Neural cell (in vitro differentiated cells): Measurements from ENCODE around the gene DMWD.

Experiments used
- EP300 ChIP-seq: fragments of 450-650 bp; conservative IDR thresholded peaks from 2 replicates; pipeline ENCODE4 v1.6.1; 2014; ENCODE audit warnings: antibody characterized with exemption, mild to moderate bottlenecking, moderate library complexity; ENCODE audit not compliant: poor library complexity, severe bottlenecking
- EZH2 ChIP-seq: fragments of 200-600, 300-800 bp; shearing (Covaris generic), sonication (generic); IDR thresholded peaks from 2 replicates; pipeline ENCODE4 v1.6.1; 2014; ENCODE audit warnings: antibody characterized with exemption, low read length, borderline replicate concordance, mild to moderate bottlenecking; ENCODE audit not compliant: insufficient read depth, poor library complexity, severe bottlenecking
- MXI1 ChIP-seq: fragments of 450-650 bp; conservative IDR thresholded peaks from 2 replicates; pipeline ENCODE4 v1.6.1; 2014; ENCODE audit warnings: antibody characterized with exemption, mild to moderate bottlenecking; ENCODE audit not compliant: poor library complexity, severe bottlenecking
- POLR2AphosphoS5 ChIP-seq: IDR thresholded peaks from 2 replicates; pipeline ENCODE4 v1.6.1; 2012
- RAD21 ChIP-seq: fragments of 450-650 bp; conservative IDR thresholded peaks from 2 replicates; pipeline ENCODE4 v1.6.1; 2014; ENCODE audit warnings: antibody characterized with exemption, mild to moderate bottlenecking, moderate library complexity
- SMC3 ChIP-seq: fragments of 450-650 bp; conservative IDR thresholded peaks from 2 replicates; pipeline ENCODE4 v1.6.1; 2014; ENCODE audit warnings: antibody characterized with exemption, mild to moderate bottlenecking, moderate library complexity; ENCODE audit not compliant: poor library complexity
- TAF1 ChIP-seq: IDR thresholded peaks from 2 replicates; pipeline ENCODE4 v1.6.1; 2012; ENCODE audit warnings: low read depth
- TF ChIP-seq, protein P1 (sequence below): fragments of 450-650 bp; IDR thresholded peaks from 2 replicates; pipeline ENCODE4 v1.5.1; 2014; ENCODE audit warnings: antibody characterized with exemption, mild to moderate bottlenecking, moderate library complexity; ENCODE audit not compliant: poor library complexity, severe bottlenecking
- TF ChIP-seq, protein P2 (sequence below): IDR thresholded peaks from 2 replicates; pipeline ENCODE4 v1.6.1; 2012; ENCODE audit warnings: borderline replicate concordance

DNA sequence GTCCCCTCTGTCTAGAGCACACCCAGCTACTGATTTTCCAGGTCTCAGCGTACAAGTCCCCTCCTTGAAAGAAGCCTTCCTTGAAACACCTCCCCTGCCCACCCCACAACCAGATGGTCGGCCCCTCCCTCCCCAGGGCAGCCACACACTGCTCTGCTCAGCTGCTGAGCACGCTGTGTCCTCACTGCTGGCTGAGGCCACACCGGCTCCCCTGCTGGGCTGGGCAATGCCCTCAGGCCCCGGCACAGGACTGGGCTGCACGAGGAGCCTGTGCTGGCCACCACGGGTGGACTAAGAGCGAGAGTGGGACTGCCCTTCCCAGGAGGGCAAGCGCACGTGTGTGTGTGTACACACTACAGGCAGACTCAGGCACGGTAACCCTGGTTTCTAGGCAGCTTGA is 34.3 kb upstream of the DMWD start:
- no peak for TF ChIP-seq MXI1
- TF ChIP-seq, protein P1, sequence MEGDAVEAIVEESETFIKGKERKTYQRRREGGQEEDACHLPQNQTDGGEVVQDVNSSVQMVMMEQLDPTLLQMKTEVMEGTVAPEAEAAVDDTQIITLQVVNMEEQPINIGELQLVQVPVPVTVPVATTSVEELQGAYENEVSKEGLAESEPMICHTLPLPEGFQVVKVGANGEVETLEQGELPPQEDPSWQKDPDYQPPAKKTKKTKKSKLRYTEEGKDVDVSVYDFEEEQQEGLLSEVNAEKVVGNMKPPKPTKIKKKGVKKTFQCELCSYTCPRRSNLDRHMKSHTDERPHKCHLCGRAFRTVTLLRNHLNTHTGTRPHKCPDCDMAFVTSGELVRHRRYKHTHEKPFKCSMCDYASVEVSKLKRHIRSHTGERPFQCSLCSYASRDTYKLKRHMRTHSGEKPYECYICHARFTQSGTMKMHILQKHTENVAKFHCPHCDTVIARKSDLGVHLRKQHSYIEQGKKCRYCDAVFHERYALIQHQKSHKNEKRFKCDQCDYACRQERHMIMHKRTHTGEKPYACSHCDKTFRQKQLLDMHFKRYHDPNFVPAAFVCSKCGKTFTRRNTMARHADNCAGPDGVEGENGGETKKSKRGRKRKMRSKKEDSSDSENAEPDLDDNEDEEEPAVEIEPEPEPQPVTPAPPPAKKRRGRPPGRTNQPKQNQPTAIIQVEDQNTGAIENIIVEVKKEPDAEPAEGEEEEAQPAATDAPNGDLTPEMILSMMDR, result no peak
- TF ChIP-seq RAD21, result no peak
- TF ChIP-seq, protein P2, sequence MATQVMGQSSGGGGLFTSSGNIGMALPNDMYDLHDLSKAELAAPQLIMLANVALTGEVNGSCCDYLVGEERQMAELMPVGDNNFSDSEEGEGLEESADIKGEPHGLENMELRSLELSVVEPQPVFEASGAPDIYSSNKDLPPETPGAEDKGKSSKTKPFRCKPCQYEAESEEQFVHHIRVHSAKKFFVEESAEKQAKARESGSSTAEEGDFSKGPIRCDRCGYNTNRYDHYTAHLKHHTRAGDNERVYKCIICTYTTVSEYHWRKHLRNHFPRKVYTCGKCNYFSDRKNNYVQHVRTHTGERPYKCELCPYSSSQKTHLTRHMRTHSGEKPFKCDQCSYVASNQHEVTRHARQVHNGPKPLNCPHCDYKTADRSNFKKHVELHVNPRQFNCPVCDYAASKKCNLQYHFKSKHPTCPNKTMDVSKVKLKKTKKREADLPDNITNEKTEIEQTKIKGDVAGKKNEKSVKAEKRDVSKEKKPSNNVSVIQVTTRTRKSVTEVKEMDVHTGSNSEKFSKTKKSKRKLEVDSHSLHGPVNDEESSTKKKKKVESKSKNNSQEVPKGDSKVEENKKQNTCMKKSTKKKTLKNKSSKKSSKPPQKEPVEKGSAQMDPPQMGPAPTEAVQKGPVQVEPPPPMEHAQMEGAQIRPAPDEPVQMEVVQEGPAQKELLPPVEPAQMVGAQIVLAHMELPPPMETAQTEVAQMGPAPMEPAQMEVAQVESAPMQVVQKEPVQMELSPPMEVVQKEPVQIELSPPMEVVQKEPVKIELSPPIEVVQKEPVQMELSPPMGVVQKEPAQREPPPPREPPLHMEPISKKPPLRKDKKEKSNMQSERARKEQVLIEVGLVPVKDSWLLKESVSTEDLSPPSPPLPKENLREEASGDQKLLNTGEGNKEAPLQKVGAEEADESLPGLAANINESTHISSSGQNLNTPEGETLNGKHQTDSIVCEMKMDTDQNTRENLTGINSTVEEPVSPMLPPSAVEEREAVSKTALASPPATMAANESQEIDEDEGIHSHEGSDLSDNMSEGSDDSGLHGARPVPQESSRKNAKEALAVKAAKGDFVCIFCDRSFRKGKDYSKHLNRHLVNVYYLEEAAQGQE, result no peak
- no peak for TF ChIP-seq EZH2
- no peak for TF ChIP-seq POLR2AphosphoS5
- no peak for TF ChIP-seq EP300
- TF ChIP-seq SMC3, result no peak
- no peak for TF ChIP-seq TAF1
